Endothelial cell of hepatic sinusoid (primary cell): ENCODE measurements around the gene CLIC3.

Experiments
- in situ Hi-C: cut with HindIII; loops from 2 replicates; pipeline ENCODE4 v1.10.0; 2017; ENCODE audit warnings: low sequenced_read_pairs

Gene CLIC3

DNA sequence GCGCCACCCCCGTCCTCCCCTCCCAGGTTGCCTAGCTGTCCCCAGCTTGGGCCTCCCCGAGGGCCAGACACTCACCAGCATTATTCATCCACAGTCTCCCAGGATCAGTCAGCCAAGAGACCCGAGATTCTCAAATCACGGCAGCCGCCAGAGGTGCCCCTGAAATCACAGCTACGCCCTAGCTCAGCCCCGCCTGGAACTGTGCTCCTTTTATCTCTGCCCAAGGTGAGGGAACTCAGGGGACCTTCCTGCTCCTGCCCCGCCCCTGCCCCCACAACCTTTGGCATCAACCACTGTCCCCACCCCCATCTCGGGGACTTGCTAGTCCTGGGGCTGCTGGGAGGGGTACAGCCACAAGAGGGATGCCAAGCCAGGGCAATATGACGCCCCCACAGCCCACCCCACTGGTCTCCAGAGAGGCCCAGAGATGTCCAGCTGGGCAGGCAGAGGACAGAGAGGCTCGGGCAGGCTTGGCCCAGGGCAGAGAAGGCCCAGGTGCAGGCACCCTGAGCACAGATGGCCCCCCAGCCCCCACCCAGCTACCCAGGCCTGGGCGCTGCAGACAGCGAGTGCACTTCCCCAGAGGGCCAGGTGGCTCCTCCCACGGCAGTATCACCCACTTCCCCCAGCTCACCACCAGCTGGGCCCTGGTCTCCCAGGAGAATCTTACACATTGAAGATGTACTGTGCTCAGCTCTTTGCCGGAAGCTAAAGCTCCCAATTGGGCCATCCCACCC, 35.7 kb upstream of the CLIC3 start, which contains the start of gene FUT7:
Gene FUT7, minus strand, starts transcription at position 185 of the 737 bp plus-strand sequence. Its CDS starts 97 bp downstream, at position 88.
- in situ Hi-C loops: no loop called here

DNA sequence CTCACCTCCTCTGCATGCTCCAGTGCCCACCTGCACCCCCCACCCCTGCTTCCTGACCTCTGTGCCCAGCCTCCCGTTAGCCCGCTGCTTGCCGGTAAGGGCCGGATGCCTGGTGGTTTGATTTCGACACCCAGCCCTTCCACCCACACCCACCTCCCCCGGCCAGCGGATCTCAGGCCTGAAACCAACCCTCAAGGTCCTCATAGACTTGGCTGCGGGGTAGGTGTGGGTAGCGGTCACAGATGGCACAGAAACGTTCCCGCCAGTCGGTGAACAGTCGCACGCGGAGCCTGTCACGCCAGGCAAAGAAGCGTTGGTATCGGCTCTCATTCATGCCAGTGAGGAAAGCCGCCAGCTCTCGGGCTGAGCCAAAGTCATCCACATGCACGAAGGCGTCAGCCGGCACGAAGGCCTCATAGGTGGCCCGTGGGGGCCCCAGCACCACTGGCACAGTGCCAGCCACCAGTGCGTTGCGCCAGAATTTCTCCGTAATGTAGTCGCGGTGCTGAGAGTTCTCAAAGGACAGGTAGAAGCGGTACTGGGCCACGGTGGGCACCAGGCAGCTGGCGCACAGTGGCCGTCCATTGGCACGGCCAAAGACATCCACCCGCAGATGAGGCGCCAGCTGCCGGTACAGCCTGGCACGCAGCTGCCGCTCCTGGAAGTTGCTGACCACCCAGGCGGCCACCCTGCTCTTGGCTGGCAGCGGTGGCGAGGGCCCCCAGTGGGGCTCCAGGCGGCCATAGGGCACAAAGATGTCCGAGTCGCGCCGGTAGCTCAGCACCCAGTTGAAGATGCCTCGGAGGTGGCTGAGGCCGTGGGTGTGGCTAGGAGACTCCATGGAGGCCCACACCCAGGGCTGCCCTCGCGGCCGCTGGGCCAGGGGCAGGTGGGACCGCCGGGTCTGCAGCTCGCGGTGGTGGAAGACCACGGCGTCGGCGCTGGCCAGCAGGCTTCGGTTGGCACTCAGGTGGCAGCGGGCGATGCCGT, 34.5 kb upstream of the CLIC3 start:
- in situ Hi-C loops: no loop called here

DNA sequence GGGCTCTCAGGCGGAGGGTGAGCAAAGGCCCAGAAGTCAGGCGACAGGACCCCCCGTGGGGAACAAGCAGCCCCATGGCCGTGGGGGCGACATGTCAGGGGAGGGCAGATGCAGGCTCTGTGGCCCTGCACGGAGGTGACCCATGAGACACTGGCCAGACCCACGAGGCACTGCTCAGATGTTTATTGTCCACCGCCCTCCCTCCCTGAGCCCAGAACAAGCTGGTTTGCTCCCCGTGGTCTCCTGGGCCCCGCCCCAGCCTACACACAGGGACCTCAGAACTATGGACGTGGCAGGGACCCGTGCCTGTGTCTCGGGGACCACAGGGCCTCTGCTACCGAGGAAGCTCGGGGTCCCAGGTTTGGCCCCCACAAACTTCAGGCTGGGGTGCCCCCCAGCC, 33.6 kb upstream of the CLIC3 start:
- in situ Hi-C loops: no loop called here

DNA sequence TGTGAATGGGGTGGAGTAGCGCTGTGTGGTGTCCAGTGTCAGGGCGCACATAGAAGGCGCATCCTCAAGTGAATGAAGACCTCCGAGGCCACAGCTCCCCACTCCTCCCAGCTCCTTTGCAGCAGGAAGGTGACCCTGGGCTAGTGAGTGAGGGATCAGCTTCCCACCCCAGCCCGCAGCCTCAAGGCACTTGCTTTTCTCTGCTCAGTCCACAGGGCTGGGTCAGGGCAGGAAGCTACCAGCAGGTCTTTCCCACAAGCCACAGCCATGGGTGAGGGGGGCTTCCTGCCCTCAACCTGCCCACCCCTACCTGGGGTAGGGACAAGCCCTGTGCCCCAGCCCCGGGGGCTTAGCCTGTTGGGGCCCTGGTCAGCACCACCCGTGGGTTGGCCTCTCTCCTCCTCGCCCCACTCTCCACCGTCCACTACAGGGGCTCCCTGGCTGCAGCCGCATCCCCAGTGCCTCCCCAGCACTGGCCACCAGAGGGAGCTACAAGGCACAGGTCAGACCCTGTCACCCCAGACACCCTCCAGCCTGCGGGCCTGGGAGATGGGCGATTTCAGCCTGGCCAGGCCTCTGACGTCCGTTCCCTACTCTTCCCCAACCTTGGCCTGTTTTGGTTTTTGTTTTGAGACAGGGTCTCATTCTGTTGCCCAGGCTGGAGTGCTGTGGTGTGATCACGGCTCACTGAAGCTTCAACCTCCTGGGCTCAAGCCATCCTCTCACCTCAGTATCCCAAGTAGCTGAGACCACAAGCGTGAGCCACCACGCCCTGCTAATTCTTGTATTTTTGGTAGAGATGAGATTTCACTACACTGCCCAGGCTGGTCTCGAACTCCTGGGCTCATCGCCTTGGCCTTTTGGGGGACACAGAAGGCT, 32.9 kb upstream of the CLIC3 start:
- in situ Hi-C loops: loop anchor here (5.0 kb wide), 4 partner anchors 57 to 247 kb away; partner anchors contain the start of gene C8G

DNA sequence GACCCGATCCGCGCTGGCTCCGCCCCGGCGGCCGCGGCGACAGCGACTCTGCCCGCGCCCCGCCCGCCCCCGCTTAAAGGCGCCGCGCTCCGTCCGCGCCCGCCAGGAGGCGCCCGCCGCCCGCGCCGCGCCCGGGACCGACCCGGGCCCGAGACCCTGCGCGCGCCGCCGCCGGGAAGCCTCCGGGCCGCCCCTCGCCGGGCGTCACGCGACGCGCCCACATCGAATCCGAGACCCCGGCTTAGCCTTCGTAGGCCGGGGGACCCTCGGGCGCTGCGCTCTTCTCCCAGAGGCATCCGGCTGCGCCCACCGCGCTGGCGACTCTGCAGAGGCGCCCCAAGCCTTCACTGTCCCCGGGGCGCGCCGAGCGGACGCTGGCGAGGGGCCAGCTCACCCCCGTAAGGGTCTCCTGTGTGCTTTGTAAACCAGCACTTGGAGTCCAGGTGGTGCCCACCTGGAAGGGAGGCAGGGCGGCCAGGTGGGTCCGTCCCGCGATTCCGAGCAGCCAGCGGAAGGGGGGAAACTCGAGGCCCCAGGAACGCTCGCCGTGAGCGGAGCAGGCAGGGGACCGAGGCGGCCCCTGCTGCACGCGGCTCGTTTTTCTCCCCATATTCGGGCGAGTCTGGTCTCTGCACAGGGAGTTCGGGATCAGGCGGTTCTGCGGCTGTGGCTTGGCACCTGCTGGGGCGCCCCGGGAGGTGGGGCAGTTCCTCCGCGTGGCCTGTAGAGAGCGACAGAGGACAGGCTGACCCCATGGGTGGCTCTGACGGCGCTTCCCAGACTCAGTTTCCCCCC, 32.1 kb upstream of the CLIC3 start:
- in situ Hi-C loops: loop anchor here (5.0 kb wide), 4 partner anchors 56 to 246 kb away; partner anchors contain the start of gene C8G

DNA sequence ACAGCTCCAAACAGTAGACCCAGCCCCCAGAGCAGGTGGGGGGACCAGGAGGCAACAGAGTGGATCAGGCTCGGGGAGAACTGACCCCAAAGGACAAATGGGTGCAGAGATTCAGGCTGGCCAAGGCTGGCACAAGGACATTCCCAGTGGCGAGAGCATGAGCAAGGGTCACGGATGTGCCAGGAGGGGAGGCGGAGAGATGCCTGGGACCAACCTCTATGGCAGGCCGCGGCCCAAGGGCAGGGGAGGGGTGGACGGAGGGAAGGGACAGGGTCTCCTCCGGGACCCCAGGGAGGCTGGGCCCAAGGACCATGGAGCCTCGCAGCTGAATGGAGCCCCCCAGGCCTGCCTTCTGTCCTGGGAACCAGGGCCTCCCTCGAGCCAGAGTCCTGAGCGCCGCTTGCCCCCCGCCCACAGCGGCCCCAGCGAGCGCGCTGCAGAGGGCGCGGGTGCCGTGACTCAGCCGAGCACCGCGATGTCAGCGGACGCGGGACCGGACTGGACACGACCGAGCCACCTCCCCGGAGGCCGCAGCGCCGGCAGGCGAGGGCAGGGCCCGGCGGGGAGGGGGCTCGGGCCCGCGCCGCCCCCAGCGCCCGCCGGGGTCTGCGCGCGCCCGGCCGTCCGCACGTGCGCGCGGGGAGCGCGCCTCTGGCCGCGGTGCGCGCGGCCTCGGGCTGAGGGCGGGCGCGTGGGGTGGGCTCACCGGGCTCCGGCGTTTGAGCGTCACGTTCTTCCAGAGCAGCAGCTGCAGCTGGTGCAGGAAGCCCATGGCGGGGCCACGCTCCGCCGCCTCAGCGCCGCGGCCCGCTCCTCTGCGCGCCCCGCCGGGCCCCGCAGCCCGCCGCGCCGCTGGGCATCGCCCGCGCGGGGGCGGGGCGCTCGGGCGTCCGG, 31.2 kb upstream of the CLIC3 start, which contains the start of gene ABCA2:
Gene ABCA2, minus strand, starts transcription at position 869 of the 894 bp plus-strand sequence. Its CDS starts 97 bp downstream, at position 772.
- in situ Hi-C loops: loop anchor here (5.0 kb wide), 4 partner anchors 55 to 245 kb away; partner anchors contain the start of gene C8G

DNA sequence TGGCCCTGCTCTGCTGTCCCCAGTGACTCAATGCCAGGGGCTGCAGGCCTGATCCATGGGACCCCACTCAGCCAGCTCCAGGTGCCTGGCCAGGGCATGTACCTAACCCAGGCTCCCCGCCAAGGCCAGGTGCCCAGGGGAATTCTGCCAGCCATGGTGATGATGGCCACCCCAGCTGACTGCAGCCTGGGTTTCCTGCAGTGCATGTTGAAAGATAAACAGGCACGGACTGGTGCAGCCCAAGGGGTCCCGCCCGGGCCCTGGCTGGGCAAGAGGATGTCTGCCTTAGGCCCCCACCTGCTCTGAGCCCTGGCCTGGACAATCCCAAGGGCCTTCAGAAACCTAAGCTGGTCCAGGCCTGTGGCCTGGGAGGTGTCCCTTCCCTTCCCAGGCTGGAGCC, 30.5 kb upstream of the CLIC3 start:
- in situ Hi-C loops: loop anchor here (5.0 kb wide), 4 partner anchors 55 to 245 kb away; partner anchors contain the start of gene C8G

DNA sequence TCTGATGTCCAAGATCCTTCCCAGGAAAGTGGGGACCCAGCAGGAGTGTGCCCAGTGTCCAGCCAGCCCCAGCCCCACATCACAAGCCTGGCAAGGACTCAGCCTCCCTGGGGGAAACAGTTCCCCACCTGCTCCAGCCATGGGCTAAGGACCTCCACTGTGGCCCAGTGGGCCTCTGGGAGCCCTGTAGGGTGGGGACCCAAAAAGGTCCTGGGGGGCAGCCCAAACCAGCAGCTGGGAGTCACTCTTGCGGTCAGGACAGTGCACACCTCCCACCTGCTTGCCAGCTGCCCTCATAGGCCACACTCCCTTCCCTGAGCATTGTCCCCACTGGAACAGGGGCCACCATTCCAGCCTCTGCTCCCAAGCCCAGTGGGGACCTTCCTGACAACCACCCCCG, 30.0 kb upstream of the CLIC3 start:
- in situ Hi-C loops: loop anchor here (5.0 kb wide), 4 partner anchors 54 to 244 kb away; partner anchors contain the start of gene C8G

DNA sequence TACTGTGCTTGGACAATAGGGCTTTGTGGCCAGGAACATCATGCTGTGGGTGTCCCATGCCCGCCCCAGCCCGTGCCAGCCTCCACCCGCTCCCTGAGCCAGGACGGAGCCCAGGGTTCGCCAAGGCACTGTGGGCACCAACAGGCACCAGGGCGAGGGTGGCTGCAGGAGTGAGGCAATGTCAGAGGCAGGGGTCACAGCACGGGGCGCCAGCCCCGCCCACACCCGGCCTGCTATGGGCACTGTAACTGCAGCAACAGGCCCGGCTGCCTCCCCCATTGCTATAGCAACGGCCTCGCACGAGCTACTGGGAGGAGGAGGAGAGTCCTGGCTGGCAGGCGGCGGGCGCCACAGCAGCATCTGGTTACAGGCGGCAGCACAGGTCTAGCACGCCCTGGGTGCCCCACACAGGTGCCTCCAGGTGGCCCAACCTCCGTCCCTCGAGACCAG, 29.2 kb upstream of the CLIC3 start:
- in situ Hi-C loops: loop anchor here (5.0 kb wide), 4 partner anchors 53 to 243 kb away; partner anchors contain the start of gene C8G

DNA sequence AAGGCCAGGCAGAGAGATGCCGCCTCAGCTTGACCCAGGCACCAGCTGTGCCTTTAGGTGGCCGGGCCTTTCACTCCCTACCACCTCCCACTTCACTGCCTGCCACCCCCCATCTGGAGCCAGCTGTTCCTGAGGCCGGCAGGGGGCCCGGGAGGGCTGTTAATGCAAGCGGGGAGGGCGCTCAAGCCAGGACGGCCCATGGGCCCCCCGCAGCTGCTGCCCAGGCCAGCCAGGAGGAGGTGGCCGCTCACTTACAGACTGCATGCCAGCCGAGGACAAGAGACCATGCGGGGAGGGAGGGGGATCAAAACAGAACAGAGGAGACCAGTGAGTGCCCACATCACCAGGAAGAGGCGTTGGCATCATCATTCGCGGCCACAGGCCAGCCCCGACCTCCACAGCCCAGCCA, 27.2 kb upstream of the CLIC3 start:
- in situ Hi-C loops: no loop called here

DNA sequence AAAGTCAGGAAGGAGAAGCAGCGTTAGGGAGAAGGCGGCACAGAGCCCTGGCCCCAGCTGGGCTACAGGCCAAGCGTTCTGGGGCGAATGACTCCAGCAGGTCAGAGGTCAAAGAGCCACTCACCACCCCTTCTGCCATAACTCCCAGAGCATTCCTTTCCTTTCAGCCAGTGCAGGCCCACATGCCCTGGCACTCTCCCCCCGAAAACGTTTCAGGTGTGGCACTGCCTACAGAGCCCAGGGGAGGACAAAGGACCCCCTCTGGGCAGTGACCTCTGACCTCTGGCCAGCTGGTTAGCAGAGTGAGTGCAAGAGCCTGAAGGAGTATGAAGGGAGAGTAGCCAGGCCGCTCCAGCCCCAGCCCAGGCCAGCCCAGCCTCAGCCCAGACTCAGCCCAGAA, 26.8 kb upstream of the CLIC3 start:
- in situ Hi-C loops: no loop called here

DNA sequence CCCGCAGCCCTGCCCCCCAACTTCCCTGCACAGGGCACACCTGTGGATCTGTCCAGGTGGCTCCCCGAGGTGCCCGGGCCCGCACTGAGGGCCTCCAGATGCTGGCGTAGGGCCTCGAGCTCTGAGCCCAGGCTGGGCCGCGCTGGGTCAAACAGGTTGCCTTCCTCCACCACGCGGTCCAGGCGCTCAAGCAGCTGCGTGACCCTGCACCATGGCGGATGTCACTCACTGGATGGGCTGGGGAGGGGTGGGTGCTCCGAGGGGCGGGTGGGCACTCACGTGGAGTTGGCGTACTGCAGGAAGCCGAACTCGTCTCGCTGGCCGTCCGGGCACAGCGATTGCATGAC, 26.3 kb upstream of the CLIC3 start:
- in situ Hi-C loops: no loop called here

DNA sequence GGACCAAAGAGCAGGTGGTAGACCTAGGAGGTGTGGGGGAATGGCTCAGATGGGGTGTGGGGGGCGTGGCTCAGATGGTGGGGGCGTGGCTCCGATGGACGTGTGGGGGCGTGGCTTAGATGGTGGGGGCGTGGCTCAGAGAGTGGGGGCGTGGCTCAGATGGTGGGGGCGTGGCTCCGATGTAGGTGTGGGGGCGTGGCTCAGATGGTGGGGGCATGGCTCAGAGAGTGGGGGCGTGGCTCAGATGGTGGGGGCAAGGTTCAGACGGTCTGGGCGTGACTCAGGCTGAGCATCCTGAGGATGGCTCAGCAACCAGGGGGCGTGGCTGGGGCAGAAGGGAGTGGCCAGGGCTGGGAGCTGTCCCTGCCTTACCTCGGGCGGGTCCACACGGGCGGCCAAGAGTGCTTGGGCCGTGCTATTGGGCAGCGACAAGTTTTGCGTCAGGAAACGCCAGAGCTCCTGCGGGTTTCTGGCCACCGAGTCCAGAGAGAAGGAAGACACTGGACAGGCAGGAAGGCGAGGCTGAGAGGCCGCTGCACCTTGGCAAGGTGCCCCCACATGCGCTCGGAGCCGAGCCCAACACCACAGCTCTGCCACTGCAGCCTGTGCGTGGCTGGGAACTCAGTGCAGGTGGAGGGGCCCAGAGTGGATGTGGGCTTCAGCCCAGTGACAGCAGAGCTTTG, 25.8 kb upstream of the CLIC3 start:
- in situ Hi-C loops: no loop called here

DNA sequence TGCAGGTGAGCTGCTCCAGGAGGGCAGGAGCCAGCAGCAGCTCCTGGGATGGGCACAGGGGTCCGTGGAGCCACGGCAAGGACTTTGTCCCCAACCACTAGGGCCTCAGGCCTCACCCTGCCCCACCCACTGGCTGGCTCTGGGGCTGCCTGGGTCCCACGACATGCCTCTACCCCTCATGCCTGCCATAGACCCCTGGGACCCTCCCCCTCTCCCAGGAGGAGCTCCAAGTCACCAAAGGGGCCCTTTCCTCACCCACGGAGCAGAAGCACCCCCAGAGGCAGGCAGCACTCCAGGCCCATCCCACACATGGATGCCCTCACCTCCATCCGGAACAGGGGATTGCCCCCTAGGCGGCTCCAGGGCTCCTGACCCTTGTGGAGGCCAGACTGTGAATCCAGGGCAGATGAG, 25.2 kb upstream of the CLIC3 start:
- in situ Hi-C loops: no loop called here

DNA sequence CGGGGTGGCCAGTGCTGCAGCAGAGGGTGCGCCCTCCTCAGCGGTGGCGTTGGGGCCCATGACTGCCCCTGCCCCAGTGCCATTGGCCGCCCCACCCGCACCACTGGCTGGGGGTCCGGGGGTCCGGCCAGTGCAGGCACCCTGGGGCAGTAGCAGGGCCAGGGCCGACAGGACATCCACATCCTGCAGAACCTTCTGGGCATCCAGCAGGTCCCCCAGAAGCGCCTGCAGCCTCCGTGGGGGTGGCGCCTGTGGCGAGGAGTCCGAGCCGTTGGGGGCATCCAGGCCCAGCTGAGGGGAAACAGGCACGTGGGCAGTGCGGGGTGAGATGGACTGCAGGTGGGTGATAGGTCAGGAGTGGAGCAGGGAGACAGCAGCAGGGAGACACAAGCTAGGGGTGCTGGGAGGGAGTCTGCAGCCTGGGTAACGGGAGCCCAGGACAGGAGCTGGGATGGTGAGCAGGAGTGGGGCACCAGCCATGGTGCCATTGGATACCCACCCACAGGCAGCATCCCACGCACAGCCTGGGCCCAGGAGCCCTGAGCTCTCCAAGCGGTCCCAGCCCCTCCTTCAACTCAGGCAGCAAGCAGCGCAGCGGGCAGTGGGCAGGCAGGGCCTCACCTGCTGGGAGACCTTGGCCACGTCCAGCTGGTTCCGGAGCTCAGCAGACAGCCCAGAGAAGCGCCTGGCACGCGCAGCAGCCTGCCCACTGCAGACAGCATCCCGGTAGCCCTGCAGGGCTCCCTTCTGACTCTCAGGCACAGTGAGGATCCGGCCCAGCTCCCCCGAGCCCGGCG, 24.6 kb upstream of the CLIC3 start:
- in situ Hi-C loops: no loop called here

DNA sequence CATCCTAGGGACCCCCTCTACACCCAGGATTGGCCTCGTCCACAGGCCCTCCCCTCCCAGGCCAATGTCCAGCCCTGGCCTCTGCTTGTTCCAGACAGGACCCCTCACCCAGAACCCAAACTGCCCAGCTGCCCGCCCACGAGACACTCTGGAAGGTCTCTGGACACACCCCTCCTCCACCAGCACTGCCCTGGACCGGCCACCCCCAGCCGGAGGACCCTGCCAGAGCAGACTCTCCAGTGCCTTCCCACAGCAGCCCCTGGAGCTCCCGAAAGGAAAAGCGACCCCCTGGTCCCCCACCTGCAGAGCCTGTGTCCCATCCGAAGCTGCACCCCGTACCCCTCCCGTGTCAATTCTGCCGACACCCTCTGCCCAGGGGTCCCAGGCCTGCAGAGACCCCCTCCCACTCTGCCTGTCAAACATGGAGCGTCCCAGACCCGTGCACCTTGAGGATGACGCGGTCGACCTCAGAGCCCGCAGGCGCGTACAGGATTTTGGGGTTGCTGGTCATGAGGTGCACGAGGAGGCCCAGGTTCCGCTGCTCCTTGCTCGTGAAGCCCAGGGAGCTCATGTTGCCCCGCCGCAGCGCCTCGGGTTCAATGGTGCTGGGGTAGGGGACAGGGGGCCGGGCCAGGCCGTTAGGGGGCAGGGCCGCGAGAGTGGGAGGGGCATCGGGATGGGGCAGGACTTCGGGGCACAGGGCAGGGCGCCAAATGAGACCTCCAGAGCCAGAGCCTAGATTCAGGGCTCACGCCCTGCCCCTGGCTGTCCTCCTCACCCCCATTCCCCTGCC, 23.7 kb upstream of the CLIC3 start:
- in situ Hi-C loops: no loop called here
